ENCODE results near the gene AICDA.

DNA sequence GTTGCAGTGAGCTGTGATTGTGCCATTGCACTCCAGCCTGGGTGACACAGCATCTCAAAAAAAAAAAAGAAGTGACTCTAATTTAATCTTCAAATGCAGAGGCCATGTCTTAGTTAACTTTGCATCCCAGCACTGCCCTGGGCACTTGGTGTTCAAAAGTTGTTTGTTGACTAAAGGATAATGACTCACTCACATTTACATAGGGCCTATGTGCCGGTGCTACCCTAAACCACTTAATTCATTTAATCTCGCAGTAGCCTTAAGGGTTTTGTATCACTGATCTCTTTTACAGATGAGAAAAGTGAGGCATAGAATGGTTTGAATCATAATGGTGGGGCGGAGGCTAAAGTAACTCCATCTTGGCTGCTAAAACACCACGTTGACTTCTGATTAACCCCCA, 26.3 kb upstream of the AICDA start:
- TF ChIP-seq POLR2A (IDR thresholded peaks at IDR 0.05; ENCODE audit: low read depth, low read length): no peak
- TF ChIP-seq POLR2AphosphoS5 (IDR thresholded peaks at IDR 0.05; ENCODE audit: low read depth, low read length): no peak
